ENCODE results near the gene ARL4D. TPM values are rescaled to one million over a fixed set of nuclear protein-coding genes. Genes with fewer than 3 reads are reported as not detected.
"Not testable (repeated sequence)": the region's sequence is repeated elsewhere in the genome, so short reads cannot be mapped to it uniquely, and the experiment has no call there.

The ARL4D gene
- total RNA-seq, 1 donor from 2014 or later = 17.2 TPM

DNA sequence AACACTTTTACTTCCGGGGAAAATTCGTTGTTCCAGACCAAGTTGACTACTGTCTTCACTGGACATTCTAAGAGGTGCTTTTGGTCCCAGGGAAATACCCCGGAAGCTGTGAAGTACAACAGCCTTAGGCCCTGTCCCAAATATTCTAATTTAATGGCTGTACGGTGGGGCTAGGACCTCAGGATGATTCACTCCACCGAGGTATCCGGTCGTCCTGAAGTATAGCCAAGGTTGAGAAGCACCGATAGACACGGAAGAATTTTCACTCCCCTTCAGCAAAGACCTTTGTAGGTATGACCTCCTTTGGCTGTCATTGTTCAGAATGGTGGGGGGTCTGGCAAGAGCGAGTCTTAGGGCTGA lies 34.9 kb upstream of the ARL4D start:
- Mint-ChIP-seq H3K27ac (ENCODE audit: unreplicated experiment) (no peak overlapping the region), H3K27me3 (ENCODE audit: unreplicated experiment) (no peaks in the 10 kb centered on the region), H3K4me3 (ENCODE audit: unreplicated experiment) (no peak overlapping the region), H3K9me3 (ENCODE audit: unreplicated experiment) (no peaks in the 10 kb centered on the region), H3K4me1 (ENCODE audit: unreplicated experiment) (peaks cover 24% of the 10 kb centered on the region), H3K36me3 (ENCODE audit: unreplicated experiment) (no peaks in the 10 kb centered on the region)
- DNase-seq (ENCODE audit: extremely low spot score, unreplicated experiment) = no peak
- no peak for TF ChIP-seq CTCF (IDR thresholded peaks at IDR 0.05)

GRCh38 chr17:43365356-43365755 lies 33.4 kb upstream of the ARL4D start:
- Mint-ChIP-seq H3K4me3 (ENCODE audit: unreplicated experiment) (no peak overlapping the region), H3K9me3 (ENCODE audit: unreplicated experiment) (no peaks in the 10 kb centered on the region), H3K27ac (ENCODE audit: unreplicated experiment) (no peak overlapping the region), H3K27me3 (ENCODE audit: unreplicated experiment) (no peaks in the 10 kb centered on the region), H3K4me1 (ENCODE audit: unreplicated experiment) (peaks cover 16% of the 10 kb centered on the region), H3K36me3 (ENCODE audit: unreplicated experiment) (no peaks in the 10 kb centered on the region)
- no peak for TF ChIP-seq CTCF (IDR thresholded peaks at IDR 0.05)
- no peak for DNase-seq (ENCODE audit: extremely low spot score, unreplicated experiment)

DNA sequence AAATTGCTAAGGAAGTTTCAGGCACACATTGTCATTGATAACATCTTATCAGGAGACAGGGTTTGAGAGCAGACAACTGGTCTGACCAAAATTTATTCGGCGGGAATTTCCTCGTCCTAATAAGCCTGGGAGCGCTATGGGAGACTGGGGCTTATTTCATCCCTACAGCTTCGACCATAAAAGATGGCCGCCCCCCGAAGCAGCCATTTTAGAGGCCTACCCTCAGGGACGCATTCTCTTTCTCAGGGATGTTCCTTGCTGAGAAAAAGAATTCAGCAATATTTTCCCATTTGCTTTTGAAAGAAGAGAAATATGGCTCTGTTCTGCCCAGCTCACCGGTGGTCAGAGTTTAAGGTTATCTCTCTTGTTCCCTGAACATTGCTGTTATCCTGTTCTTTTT lies 32.9 kb upstream of the ARL4D start:
- not testable (repeated sequence) for H3K27me3 Mint-ChIP-seq (ENCODE audit: unreplicated experiment); H3K27ac Mint-ChIP-seq (ENCODE audit: unreplicated experiment); DNase-seq (ENCODE audit: extremely low spot score, unreplicated experiment); H3K9me3 Mint-ChIP-seq (ENCODE audit: unreplicated experiment); H3K4me3 Mint-ChIP-seq (ENCODE audit: unreplicated experiment); H3K36me3 Mint-ChIP-seq (ENCODE audit: unreplicated experiment)
- H3K4me1 Mint-ChIP-seq (ENCODE audit: unreplicated experiment) = peaks cover 16% of the 10 kb centered on the region

GRCh38 chr17:43366891-43367736 lies 31.7 kb upstream of the ARL4D start:
- TF ChIP-seq CTCF (IDR thresholded peaks at IDR 0.05) = no peak
- DNase-seq (ENCODE audit: extremely low spot score, unreplicated experiment) = no peak
- Mint-ChIP-seq H3K9me3 (ENCODE audit: unreplicated experiment) (no peaks in the 10 kb centered on the region), H3K27ac (ENCODE audit: unreplicated experiment) (peak overlapping the region; percentile 99), H3K27me3 (ENCODE audit: unreplicated experiment) (no peaks in the 10 kb centered on the region), H3K36me3 (ENCODE audit: unreplicated experiment) (no peaks in the 10 kb centered on the region), H3K4me3 (ENCODE audit: unreplicated experiment) (peak overlapping the region; percentile 63), H3K4me1 (ENCODE audit: unreplicated experiment) (peaks cover 16% of the 10 kb centered on the region)

GRCh38 chr17:43367737-43368242 lies 31.0 kb upstream of the ARL4D start:
- Mint-ChIP-seq H3K27me3 (ENCODE audit: unreplicated experiment) (no peaks in the 10 kb centered on the region), H3K27ac (ENCODE audit: unreplicated experiment) (peak overlapping the region; percentile 99), H3K4me3 (ENCODE audit: unreplicated experiment) (peak overlapping the region; percentile 63), H3K9me3 (ENCODE audit: unreplicated experiment) (no peaks in the 10 kb centered on the region), H3K4me1 (ENCODE audit: unreplicated experiment) (peaks cover 16% of the 10 kb centered on the region), H3K36me3 (ENCODE audit: unreplicated experiment) (no peaks in the 10 kb centered on the region)
- TF ChIP-seq CTCF (IDR thresholded peaks at IDR 0.05) = no peak
- no peak for DNase-seq (ENCODE audit: extremely low spot score, unreplicated experiment)
